ENCODE measurements around the gene TENT4A.

TENT4A gene

DNA sequence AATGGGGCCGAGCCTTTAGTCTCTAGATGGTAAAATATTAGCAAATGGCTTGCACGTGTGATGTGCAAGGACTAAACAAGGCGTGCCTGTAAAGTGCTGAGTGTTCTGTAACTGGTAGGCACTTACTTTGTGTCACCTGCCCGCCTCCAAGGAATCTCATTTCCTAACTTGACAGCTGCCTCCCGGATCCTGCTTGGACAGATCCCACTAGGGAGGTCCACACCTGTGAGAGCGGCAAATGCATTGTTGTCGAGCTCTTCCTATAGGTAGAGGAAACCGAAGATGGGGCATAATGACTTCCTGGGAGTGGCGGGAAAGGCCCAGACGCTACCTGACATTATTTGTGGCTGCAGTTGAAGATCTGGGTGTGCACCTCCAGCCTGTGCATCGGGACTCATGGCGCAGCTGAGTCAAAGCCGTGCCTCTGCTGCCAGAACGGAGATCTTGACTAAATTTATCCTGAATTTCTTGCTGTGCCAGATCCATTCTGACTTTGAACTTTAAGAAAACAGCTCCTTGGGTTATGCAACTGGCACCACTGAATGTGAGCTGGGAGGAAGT, 79.8 kb downstream of the TENT4A start:
- no peak for DNase-seq (ENCODE audit: low read depth in 3 of 3, low spot score in 1 of 3)

DNA sequence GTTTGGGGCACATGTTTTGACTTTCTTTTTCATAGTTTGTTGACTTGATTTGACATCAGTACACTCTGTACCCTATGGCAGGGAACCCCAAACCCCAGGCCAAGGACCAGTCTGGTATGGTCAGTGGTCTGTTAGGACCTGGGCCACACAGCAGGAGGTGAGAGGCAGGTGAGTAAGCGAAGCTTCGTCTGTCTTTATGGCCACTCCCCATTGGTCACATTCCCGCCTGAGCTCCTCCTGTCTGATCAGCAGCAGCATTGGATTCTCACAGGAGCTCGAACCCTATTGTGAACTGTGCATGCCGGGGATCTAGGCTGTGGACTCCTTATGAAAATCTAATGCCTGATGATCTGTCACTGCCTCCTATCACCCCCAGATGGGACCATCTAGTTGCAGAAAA, 88.0 kb downstream of the TENT4A start:
- DNase-seq (ENCODE audit: low read depth in 3 of 3, low spot score in 1 of 3): no peak

DNA sequence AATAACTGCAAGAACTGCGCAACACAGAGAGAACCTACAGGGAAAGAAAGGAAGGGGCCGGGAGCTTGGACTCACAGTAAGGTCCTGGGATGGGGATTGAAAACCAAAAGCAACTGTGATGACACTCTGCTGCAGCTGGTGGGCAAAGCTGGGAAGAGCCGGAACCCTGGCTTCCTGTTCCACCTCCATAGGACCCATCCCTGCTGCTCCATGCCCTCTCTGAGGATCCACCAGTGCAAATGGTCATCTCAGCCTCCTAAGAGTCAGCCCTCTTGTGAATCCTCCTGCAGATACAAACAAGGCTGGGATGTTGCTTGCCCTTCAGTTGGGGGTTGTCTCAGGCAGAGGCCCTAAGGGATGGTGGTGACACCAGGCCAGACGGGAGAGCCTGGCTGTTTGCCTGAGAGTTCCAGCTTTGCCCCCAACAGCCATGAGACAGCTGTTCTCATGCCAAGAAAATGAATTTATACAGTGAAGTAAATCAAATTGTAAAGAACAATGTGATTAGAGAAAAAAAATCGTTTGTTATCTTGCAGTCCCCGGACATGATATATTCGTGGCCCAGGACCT, 90.8 kb downstream of the TENT4A start:
- DNase-seq (ENCODE audit: low read depth in 3 of 3, low spot score in 1 of 3): no peak

DNA sequence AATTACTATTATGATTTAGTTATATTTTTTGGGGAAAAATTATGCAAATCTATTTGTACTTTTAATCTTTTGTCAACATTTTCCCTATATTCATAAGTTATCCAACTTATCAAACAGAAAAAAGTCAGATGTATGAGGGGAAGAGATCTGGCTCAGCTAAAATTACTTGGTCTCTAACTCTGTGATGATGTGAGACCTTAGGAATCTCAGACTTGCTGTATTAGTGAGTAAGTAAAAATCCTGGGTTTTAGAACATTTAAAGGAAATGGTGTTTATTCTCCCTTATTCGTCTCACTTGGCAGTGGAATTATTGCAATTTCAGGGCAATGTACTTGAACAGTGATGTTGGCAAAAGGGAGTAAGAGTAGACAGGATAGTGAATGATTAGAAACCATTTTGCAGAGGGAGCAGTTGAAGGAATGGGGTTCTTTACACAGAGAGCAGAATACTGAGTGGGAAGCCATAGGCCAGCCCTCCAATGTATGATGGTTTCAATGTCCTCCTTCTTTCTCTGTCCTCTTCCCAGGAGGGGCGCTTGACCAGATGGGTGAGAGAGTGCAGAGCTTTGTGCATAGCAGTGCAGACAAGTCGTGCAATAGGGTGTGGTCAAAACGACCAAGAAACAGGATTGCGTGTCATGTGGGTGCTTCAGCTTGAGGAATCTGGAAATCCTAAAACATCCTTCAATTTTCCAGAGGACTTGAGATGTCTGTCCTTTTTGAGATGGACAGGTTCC, 91.7 kb downstream of the TENT4A start:
- DNase-seq (ENCODE audit: low read depth in 3 of 3, low spot score in 1 of 3): no peak

- DNase-seq (ENCODE audit: low read depth in 3 of 3, low spot score in 1 of 3): no peak
Measured at GRCh38 chr5:6805841-6806240, 92.6 kb downstream of the TENT4A start.
